Cerebellar cortex (tissue), 1 donor: ENCODE results near the gene EIF4E3.

Experiments
- DNase-seq: peaks from one replicate; pipeline ENCODE4 v3.0.0-alpha.2; 2015; ENCODE audit warnings: low spot score

The EIF4E3 gene

DNA sequence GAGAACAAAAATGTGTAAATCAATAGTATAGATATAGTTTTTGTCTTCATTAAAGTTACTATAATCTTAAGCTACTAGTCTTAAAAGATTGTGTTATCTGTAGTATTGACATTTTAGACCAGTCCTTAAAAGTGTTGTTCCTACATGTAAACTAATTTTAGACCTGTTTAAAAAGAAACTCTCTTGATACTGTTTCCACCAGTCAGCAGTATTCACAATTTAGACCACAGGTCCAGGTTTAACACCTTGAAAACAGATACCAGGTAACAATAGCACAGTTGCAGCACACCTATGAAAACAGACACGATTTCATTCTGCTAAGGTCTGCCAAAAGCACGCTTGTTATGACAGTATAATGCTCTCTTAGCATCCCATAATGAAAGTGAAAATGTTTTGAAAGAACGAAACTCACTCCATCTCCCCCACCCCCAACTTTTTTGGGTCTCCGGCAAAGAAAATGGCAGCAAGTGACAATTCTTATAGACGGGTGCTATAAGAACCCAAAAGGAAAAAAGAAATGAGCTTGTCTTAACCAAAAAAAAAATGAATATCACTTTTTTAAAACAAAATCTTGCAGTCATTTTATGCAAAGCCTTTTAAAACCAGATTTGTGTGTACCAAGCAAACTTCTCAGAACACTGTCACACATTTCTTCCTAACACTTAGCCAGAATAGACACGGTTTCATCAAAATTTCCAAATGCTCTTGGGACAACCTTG, 1.6 kb downstream of the EIF4E3 start:
- DNase-seq = no peak

- DNase-seq = no peak
These were observed 2.5 kb downstream of the EIF4E3 start for GRCh38 chr3:71722693-71723092.

GRCh38 chr3:71721651-71722157, 3.5 kb downstream of the EIF4E3 start:
- DNase-seq = no peak

GRCh38 chr3:71721002-71721401, 4.2 kb downstream of the EIF4E3 start:
- no peak for DNase-seq

DNA sequence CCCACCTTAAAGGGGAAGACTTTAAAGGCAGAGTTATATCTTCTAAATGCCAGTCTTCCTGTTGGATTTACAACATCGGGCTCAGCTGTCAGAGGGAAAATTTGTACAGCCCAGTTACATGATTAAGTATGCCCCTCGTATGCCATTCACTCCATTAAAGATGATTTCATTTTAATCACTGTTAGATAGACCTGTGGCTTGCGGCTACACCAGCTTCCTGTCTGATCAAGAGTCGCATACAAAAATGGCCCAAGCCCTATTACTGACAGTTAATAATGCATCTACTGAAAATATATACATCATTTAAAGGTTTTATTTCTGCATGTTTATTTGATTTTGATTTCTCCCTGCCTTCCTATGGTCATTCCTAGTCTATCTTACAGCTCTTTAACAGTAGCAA, 7.1 kb downstream of the EIF4E3 start:
- DNase-seq = no peak

DNA sequence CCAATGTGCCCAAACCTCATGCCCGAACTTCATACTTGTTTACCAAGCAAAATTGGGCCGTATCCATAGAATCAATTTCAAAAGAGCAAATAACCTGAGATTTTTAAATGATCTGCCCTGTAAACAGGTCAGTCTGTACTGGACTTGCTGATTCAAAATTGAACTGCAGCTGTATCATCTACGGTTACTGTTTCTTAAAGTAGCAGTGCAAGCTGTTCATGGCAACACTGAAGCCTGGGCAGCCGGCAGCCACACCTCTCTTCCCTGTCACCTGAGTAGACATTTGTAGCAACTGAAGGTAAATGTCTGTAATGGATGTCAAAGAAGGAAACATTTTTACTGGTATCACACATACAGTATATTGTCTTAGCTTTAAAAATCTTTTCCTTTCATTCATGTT, 10.6 kb downstream of the EIF4E3 start:
- no peak for DNase-seq

GRCh38 chr3:71713041-71713440, 12.2 kb downstream of the EIF4E3 start:
- no peak for DNase-seq

DNA sequence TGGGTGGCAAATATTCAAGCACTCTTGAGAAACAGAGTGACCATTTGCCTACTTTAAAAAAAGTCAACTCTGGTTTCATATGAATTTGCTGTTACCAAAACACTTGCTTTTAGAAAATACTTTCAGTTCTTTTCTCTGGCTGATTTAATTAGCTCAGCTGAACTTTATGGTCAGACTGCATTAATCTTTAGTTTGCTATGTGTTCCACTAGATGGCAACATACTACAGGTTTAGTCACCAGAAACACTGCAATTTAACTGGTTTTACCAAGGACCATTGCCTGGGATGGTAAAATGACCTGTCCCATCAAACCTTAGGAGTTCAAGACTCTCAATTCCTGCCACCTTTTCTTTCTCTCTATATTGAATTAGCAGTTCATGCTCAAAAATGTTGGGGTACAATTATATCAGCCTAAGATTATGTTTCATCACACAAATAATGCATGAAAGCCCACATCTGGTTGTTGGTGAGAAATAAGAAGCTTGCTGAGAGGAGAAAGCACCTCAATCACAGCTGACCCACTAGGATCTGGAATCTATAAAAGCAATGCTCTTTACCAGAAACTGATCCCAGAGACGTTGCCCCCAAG, 14.2 kb downstream of the EIF4E3 start:
- peak; percentile 72 for DNase-seq

GRCh38 chr3:71709908-71710511, 15.2 kb downstream of the EIF4E3 start:
- DNase-seq = no peak

GRCh38 chr3:71708476-71709105, 16.6 kb downstream of the EIF4E3 start:
- no peak for DNase-seq

- DNase-seq = no peak
These were observed 17.6 kb downstream of the EIF4E3 start for GRCh38 chr3:71707595-71707994.

GRCh38 chr3:71705681-71706080, 19.5 kb downstream of the EIF4E3 start:
- DNase-seq = no peak

GRCh38 chr3:71704915-71705314, 20.3 kb downstream of the EIF4E3 start:
- no peak for DNase-seq

GRCh38 chr3:71703797-71704196, 21.4 kb downstream of the EIF4E3 start:
- no peak for DNase-seq

GRCh38 chr3:71702131-71703024, 22.8 kb downstream of the EIF4E3 start:
- no peak for DNase-seq

- DNase-seq = no peak
These were observed 23.9 kb downstream of the EIF4E3 start for GRCh38 chr3:71701251-71701762.

DNA sequence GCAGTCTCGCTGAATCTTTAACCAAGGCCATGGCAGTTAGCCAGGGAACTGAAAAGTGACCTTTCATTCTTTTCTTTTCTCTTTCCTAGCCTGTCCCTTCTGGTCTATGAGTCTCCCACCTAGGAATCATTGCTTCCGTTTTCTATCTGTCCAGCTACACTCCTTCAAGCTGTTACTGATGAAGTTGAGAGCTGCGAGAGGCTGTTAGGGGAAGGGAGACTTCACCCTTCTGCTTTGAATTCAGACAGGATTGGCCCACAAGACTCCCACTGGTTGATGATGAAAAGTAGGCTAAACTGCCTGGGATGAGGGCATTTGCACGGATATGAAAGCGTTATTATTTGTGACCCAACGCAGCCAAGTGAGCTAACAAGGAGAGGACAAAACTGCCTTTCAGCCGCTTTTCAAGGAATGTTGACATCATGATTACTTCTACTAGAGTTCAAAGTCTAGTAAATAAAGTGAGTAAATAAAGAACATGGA, 30.2 kb downstream of the EIF4E3 start:
- peak; percentile 11 for DNase-seq

- no peak for DNase-seq
These were observed 30.7 kb downstream of the EIF4E3 start for GRCh38 chr3:71694358-71694999.

DNA sequence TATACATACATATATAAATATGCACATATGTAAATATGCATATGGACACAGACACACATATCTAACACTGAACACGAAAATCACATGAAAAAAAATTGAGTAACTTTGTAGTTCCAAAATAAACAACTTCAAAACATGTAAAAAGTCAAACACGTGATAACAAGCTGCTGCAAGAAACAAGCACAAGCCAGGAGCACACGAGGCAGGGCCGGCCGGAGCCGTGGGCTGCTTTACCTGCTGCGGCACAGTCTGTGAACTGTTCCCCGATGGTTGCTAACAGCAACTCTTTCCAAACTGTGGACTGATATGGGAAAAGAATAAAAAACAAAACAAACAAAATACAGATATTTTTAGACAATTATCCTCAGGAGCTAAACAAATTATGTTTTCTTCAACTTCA, 31.6 kb downstream of the EIF4E3 start:
- no peak for DNase-seq

GRCh38 chr3:71692139-71692538, 33.1 kb downstream of the EIF4E3 start:
- DNase-seq = no peak

- no peak for DNase-seq
These were observed 34.8 kb downstream of the EIF4E3 start for GRCh38 chr3:71690341-71690841.
